Natural killer cell treated with Interleukin-12 subunit alpha and Interleukin-12 subunit beta and Interleukin-15 and Interleukin-18, amount 100 ng/mL, for 72 hours (primary cell): ENCODE results near the gene TSC1. TPM values are rescaled to one million over a fixed set of nuclear protein-coding genes. Genes with fewer than 3 reads are reported as not detected.
"Not testable (repeated sequence)": the region's sequence is repeated elsewhere in the genome, so short reads cannot be mapped to it uniquely, and the experiment has no call there.

Experiments used
- ATAC-seq, 2 donors: fragments of 150-1000 bp; cut with Tn5 transposase in 1 of 2; sonication (Bioruptor Pico), chemical (Tn5 transposase) in 1 of 2; 2 replicates each; pipeline ENCODE4 v1.10.0; 2021
- DNase-seq: peaks from one replicate; pipeline ENCODE4 v3.0.0; 2022; ENCODE audit warnings: low spot score
- H3K27ac Mint-ChIP-seq, 2 donors: 1 replicate in 1 of 2; 2 replicates in 1 of 2; pipeline ENCODE4 v1.8.0; 2022; ENCODE audit warnings: mixed read lengths in 2 of 2, mild to moderate bottlenecking in 1 of 2, moderate library complexity in 1 of 2
- H3K27me3 Mint-ChIP-seq, 2 donors: 1 replicate in 1 of 2; 2 replicates in 1 of 2; pipeline ENCODE4 v1.8.0; 2022; ENCODE audit warnings: mixed read lengths in 2 of 2
- H3K36me3 Mint-ChIP-seq: one replicate; pipeline ENCODE4 v1.8.0; 2022; ENCODE audit warnings: mixed read lengths
- H3K4me1 Mint-ChIP-seq, 2 donors: 1 replicate in 1 of 2; 2 replicates in 1 of 2; pipeline ENCODE4 v1.8.0; 2022; ENCODE audit warnings: low read depth in 2 of 2, mixed read lengths in 2 of 2, mild to moderate bottlenecking in 1 of 2
- H3K4me3 Mint-ChIP-seq: one replicate; pipeline ENCODE4 v1.8.0; 2022; ENCODE audit warnings: mixed read lengths
- H3K9me3 Mint-ChIP-seq: 2 replicates; pipeline ENCODE4 v1.8.0; 2022; ENCODE audit warnings: mixed read lengths
- total RNA-seq, 2 donors: library from RNA; stranded (reverse); gene quantifications; one replicate each; pipeline ENCODE4 v1.2.3, GENCODE V29; 2022

Gene TSC1
- total RNA-seq = 10 to 100 TPM; 37.8 to 45.7 TPM

GRCh38 chr9:132944294-132945185 lies at the start of gene TSC1:
Gene TSC1, minus strand, starts transcription at chr9:132944616. Its CDS starts 15,744 bp downstream, at chr9:132928872.
- Mint-ChIP-seq H3K36me3 (no peaks in the 10 kb centered on the region), H3K4me3 (peak within 1 kb of the TSS; percentile 91), H3K27me3 (no peaks in the 10 kb centered on the region), H3K27ac (peak within 1 kb of the TSS; percentile 90 to 97), H3K9me3 (no peaks in the 10 kb centered on the region), H3K4me1 (peaks cover 16 to 20% of the 10 kb centered on the region in 2 donors)
- DNase-seq = peak; percentile 97
- peak; percentile 93 to 96 for ATAC-seq

- ATAC-seq = no peak
- no peaks in the 10 kb centered on the region for H3K36me3 Mint-ChIP-seq
- DNase-seq = no peak
- H3K4me1 Mint-ChIP-seq = peaks cover 33 to 48% of the 10 kb centered on the region in 2 donors
- H3K4me3 Mint-ChIP-seq = no peak overlapping the region
- no peaks in the 10 kb centered on the region for H3K9me3 Mint-ChIP-seq
- no peak overlapping the region for H3K27ac Mint-ChIP-seq
- no peaks in the 10 kb centered on the region for H3K27me3 Mint-ChIP-seq
Observed at GRCh38 chr9:132993511-132993939, 49.1 kb upstream of the TSC1 start.

- Mint-ChIP-seq H3K4me1 (peaks cover 40 to 63% of the 10 kb centered on the region in 2 donors), H3K4me3 (peak overlapping the region; percentile 62), H3K9me3 (no peaks in the 10 kb centered on the region), H3K36me3 (no peaks in the 10 kb centered on the region), H3K27me3 (no peaks in the 10 kb centered on the region), H3K27ac (peak overlapping the region in 1 of 2 donors; percentile 45)
- peak; percentile 61 to 75 for ATAC-seq
- no peak for DNase-seq
Observed at GRCh38 chr9:132991351-132992300, 47.2 kb upstream of the TSC1 start.

GRCh38 chr9:132990781-132991180 lies 46.4 kb upstream of the TSC1 start:
- Mint-ChIP-seq H3K4me1 (peaks cover 40 to 68% of the 10 kb centered on the region in 2 donors), H3K4me3 (no peak overlapping the region), H3K36me3 (no peaks in the 10 kb centered on the region), H3K27me3 (no peaks in the 10 kb centered on the region), H3K27ac (no peak overlapping the region), H3K9me3 (no peaks in the 10 kb centered on the region)
- ATAC-seq (no peak), DNase-seq (no peak)

GRCh38 chr9:132989998-132990557 lies 45.7 kb upstream of the TSC1 start:
- not testable (repeated sequence) for H3K27me3 Mint-ChIP-seq, DNase-seq

GRCh38 chr9:132989414-132989996 lies 45.1 kb upstream of the TSC1 start:
- no peak overlapping the region for H3K4me3 Mint-ChIP-seq
- DNase-seq = no peak
- H3K27me3 Mint-ChIP-seq = no peaks in the 10 kb centered on the region
- no peak overlapping the region for H3K27ac Mint-ChIP-seq
- no peaks in the 10 kb centered on the region for H3K9me3 Mint-ChIP-seq
- no peak for ATAC-seq
- no peaks in the 10 kb centered on the region for H3K36me3 Mint-ChIP-seq
- H3K4me1 Mint-ChIP-seq = peaks cover 37 to 64% of the 10 kb centered on the region in 2 donors

More at GRCh38 chr9:132989998-132990557, 45.7 kb upstream of the TSC1 start:
- not testable (repeated sequence) for H3K4me3 Mint-ChIP-seq, ATAC-seq, H3K9me3 Mint-ChIP-seq, H3K27ac Mint-ChIP-seq, H3K36me3 Mint-ChIP-seq
- peaks cover 40 to 68% of the 10 kb centered on the region in 2 donors for H3K4me1 Mint-ChIP-seq

GRCh38 chr9:132989014-132989310 lies 44.5 kb upstream of the TSC1 start:
- ATAC-seq = no peak
- no peaks in the 10 kb centered on the region for H3K36me3 Mint-ChIP-seq
- H3K27me3 Mint-ChIP-seq = no peaks in the 10 kb centered on the region
- H3K4me1 Mint-ChIP-seq = peaks cover 32 to 59% of the 10 kb centered on the region in 2 donors
- H3K27ac Mint-ChIP-seq = no peak overlapping the region
- no peak overlapping the region for H3K4me3 Mint-ChIP-seq
- H3K9me3 Mint-ChIP-seq = no peaks in the 10 kb centered on the region
- no peak for DNase-seq

GRCh38 chr9:132988244-132989013 lies 44.0 kb upstream of the TSC1 start:
- peaks cover 32 to 54% of the 10 kb centered on the region in 2 donors for H3K4me1 Mint-ChIP-seq
- no peak overlapping the region for H3K27ac Mint-ChIP-seq
- no peak for ATAC-seq
- DNase-seq = no peak
- no peaks in the 10 kb centered on the region for H3K36me3 Mint-ChIP-seq
- H3K9me3 Mint-ChIP-seq = no peaks in the 10 kb centered on the region
- no peaks in the 10 kb centered on the region for H3K27me3 Mint-ChIP-seq
- H3K4me3 Mint-ChIP-seq = no peak overlapping the region

- Mint-ChIP-seq H3K4me3 (no peak overlapping the region), H3K9me3 (no peaks in the 10 kb centered on the region), H3K4me1 (peaks cover 21 to 41% of the 10 kb centered on the region in 2 donors), H3K27me3 (no peaks in the 10 kb centered on the region), H3K27ac (no peak overlapping the region), H3K36me3 (no peaks in the 10 kb centered on the region)
- no peak for DNase-seq
- peak in 1 of 2 donors; percentile 54 for ATAC-seq
Observed at GRCh38 chr9:132986640-132987620, 42.5 kb upstream of the TSC1 start.

- no peaks in the 10 kb centered on the region for H3K9me3 Mint-ChIP-seq
- H3K27ac Mint-ChIP-seq = no peak overlapping the region
- no peak for DNase-seq
- H3K4me1 Mint-ChIP-seq = peaks cover 15 to 35% of the 10 kb centered on the region in 2 donors
- no peak for ATAC-seq
- H3K27me3 Mint-ChIP-seq = no peaks in the 10 kb centered on the region
- no peaks in the 10 kb centered on the region for H3K36me3 Mint-ChIP-seq
- no peak overlapping the region for H3K4me3 Mint-ChIP-seq
Observed at GRCh38 chr9:132986114-132986513, 41.7 kb upstream of the TSC1 start.

- Mint-ChIP-seq H3K27me3 (peaks cover 0 to 2% of the 10 kb centered on the region in 2 donors), H3K27ac (no peak overlapping the region), H3K36me3 (no peaks in the 10 kb centered on the region), H3K9me3 (no peaks in the 10 kb centered on the region), H3K4me3 (no peak overlapping the region), H3K4me1 (peaks cover 14 to 31% of the 10 kb centered on the region in 2 donors)
- no peak for DNase-seq
- no peak for ATAC-seq
Observed at GRCh38 chr9:132985489-132985888, 41.1 kb upstream of the TSC1 start.

- DNase-seq = no peak
- H3K4me1 Mint-ChIP-seq = peaks cover 9 to 26% of the 10 kb centered on the region in 2 donors
- no peaks in the 10 kb centered on the region for H3K36me3 Mint-ChIP-seq
- no peaks in the 10 kb centered on the region for H3K9me3 Mint-ChIP-seq
- H3K4me3 Mint-ChIP-seq = no peak overlapping the region
- ATAC-seq = no peak
- H3K27ac Mint-ChIP-seq = no peak overlapping the region
- peaks cover 0 to 3% of the 10 kb centered on the region in 2 donors for H3K27me3 Mint-ChIP-seq
Observed at GRCh38 chr9:132985071-132985350, 40.6 kb upstream of the TSC1 start.
